Skeletal muscle satellite cell (primary cell): ENCODE results near the gene ATP1A4.
"Not testable (repeated sequence)": the region's sequence is repeated elsewhere in the genome, so short reads cannot be mapped to it uniquely, and the experiment has no call there.

Experiments used
- H3K27me3 ChIP-seq: 2 replicates; pipeline ENCODE4 v1.7.0; 2013; ENCODE audit warnings: low read length; ENCODE audit not compliant: control insufficient read depth, insufficient read depth
- H3K36me3 ChIP-seq: 2 replicates; pipeline ENCODE4 v1.7.0; 2013; ENCODE audit warnings: mild to moderate bottlenecking, control low read depth, low read length; ENCODE audit not compliant: insufficient read depth
- H3K4me1 ChIP-seq: 2 replicates; pipeline ENCODE4 v1.7.0; 2013; ENCODE audit warnings: low read length; ENCODE audit not compliant: control insufficient read depth, insufficient read depth
- H3K4me2 ChIP-seq: 2 replicates; pipeline ENCODE4 v1.7.0; 2013; ENCODE audit warnings: mild to moderate bottlenecking, low read length
- H3K4me3 ChIP-seq: 2 replicates; pipeline ENCODE4 v1.7.0; 2013; ENCODE audit warnings: low read length
- H3K9ac ChIP-seq: 2 replicates; pipeline ENCODE4 v1.7.0; 2013; ENCODE audit warnings: mild to moderate bottlenecking, low read depth, low read length, moderate library complexity
- H3K9me3 ChIP-seq: replicated peaks from 2 replicates; pipeline ENCODE4 v1.7.0; 2013; ENCODE audit warnings: mild to moderate bottlenecking, control low read depth, low read length

ATP1A4 gene

GRCh38 chr1:160125746-160126145 lies 25.7 kb upstream of the ATP1A4 start:
- H3K36me3 ChIP-seq, result no peaks in the 10 kb centered on the region
- H3K9ac ChIP-seq, result peak overlapping the region; percentile 15
- no peaks in the 10 kb centered on the region for H3K9me3 ChIP-seq
- H3K4me3 ChIP-seq, result no peak overlapping the region
- peaks cover 51% of the 10 kb centered on the region for H3K4me1 ChIP-seq
- peaks cover 13% of the 10 kb centered on the region for H3K27me3 ChIP-seq
- H3K4me2 ChIP-seq, result peak overlapping the region; percentile 21

GRCh38 chr1:160126342-160126741 lies 25.1 kb upstream of the ATP1A4 start:
- H3K4me2 ChIP-seq, H3K9me3 ChIP-seq, H3K4me3 ChIP-seq, H3K36me3 ChIP-seq, H3K9ac ChIP-seq: not testable (repeated sequence)
- peaks cover 53% of the 10 kb centered on the region for H3K4me1 ChIP-seq
- H3K27me3 ChIP-seq, result peaks cover 13% of the 10 kb centered on the region

GRCh38 chr1:160127381-160127780 lies 24.0 kb upstream of the ATP1A4 start:
- Histone ChIP-seq H3K4me3 (no peak overlapping the region), H3K9ac (no peak overlapping the region), H3K4me1 (peaks cover 60% of the 10 kb centered on the region), H3K9me3 (no peaks in the 10 kb centered on the region), H3K27me3 (peaks cover 20% of the 10 kb centered on the region), H3K36me3 (no peaks in the 10 kb centered on the region), H3K4me2 (no peak overlapping the region)

- H3K4me2 ChIP-seq, result peak overlapping the region; percentile 19
- H3K9me3 ChIP-seq, result no peaks in the 10 kb centered on the region
- no peaks in the 10 kb centered on the region for H3K36me3 ChIP-seq
- H3K4me3 ChIP-seq, result peak overlapping the region; percentile 5
- H3K4me1 ChIP-seq, result peaks cover 61% of the 10 kb centered on the region
- H3K27me3 ChIP-seq, result peaks cover 26% of the 10 kb centered on the region
- H3K9ac ChIP-seq, result no peak overlapping the region
Measured at GRCh38 chr1:160127865-160128523, 23.4 kb upstream of the ATP1A4 start.

- Histone ChIP-seq H3K9ac (no peak overlapping the region), H3K4me1 (peaks cover 60% of the 10 kb centered on the region), H3K4me3 (no peak overlapping the region)
Measured at GRCh38 chr1:160128636-160129035, 22.8 kb upstream of the ATP1A4 start.

GRCh38 chr1:160129046-160129445 lies 22.4 kb upstream of the ATP1A4 start:
- peaks cover 56% of the 10 kb centered on the region for H3K4me1 ChIP-seq
- peaks cover 34% of the 10 kb centered on the region for H3K27me3 ChIP-seq
- no peaks in the 10 kb centered on the region for H3K36me3 ChIP-seq
- H3K4me3 ChIP-seq, result no peak overlapping the region
- H3K9me3 ChIP-seq, result no peaks in the 10 kb centered on the region
- H3K9ac ChIP-seq, result no peak overlapping the region
- H3K4me2 ChIP-seq, result no peak overlapping the region

More at GRCh38 chr1:160128636-160129035, 22.8 kb upstream of the ATP1A4 start:
- Histone ChIP-seq H3K36me3 (no peaks in the 10 kb centered on the region), H3K4me2 (no peak overlapping the region), H3K9me3 (no peaks in the 10 kb centered on the region), H3K27me3 (peaks cover 33% of the 10 kb centered on the region)

GRCh38 chr1:160129558-160129957 lies 21.8 kb upstream of the ATP1A4 start:
- no peaks in the 10 kb centered on the region for H3K9me3 ChIP-seq
- no peak overlapping the region for H3K9ac ChIP-seq
- no peaks in the 10 kb centered on the region for H3K36me3 ChIP-seq
- peaks cover 51% of the 10 kb centered on the region for H3K4me1 ChIP-seq
- H3K27me3 ChIP-seq, result peaks cover 34% of the 10 kb centered on the region
- no peak overlapping the region for H3K4me3 ChIP-seq
- no peak overlapping the region for H3K4me2 ChIP-seq

- Histone ChIP-seq H3K9me3 (no peaks in the 10 kb centered on the region), H3K36me3 (no peaks in the 10 kb centered on the region), H3K27me3 (peaks cover 38% of the 10 kb centered on the region), H3K4me3 (no peak overlapping the region), H3K9ac (no peak overlapping the region), H3K4me2 (no peak overlapping the region), H3K4me1 (peaks cover 46% of the 10 kb centered on the region)
Measured at GRCh38 chr1:160129966-160130365, 21.4 kb upstream of the ATP1A4 start.

GRCh38 chr1:160130486-160130885 lies 20.9 kb upstream of the ATP1A4 start:
- Histone ChIP-seq H3K9ac (no peak overlapping the region), H3K9me3 (no peaks in the 10 kb centered on the region), H3K4me3 (no peak overlapping the region), H3K27me3 (peaks cover 42% of the 10 kb centered on the region), H3K4me1 (peaks cover 41% of the 10 kb centered on the region), H3K4me2 (no peak overlapping the region), H3K36me3 (no peaks in the 10 kb centered on the region)

GRCh38 chr1:160130939-160131338 lies 20.5 kb upstream of the ATP1A4 start:
- no peaks in the 10 kb centered on the region for H3K9me3 ChIP-seq
- H3K4me3 ChIP-seq, result no peak overlapping the region
- no peaks in the 10 kb centered on the region for H3K36me3 ChIP-seq
- no peak overlapping the region for H3K9ac ChIP-seq
- no peak overlapping the region for H3K4me2 ChIP-seq
- peaks cover 37% of the 10 kb centered on the region for H3K4me1 ChIP-seq
- H3K27me3 ChIP-seq, result peaks cover 47% of the 10 kb centered on the region

- H3K4me1 ChIP-seq, result peaks cover 33% of the 10 kb centered on the region
- H3K9ac ChIP-seq, result no peak overlapping the region
- no peak overlapping the region for H3K4me3 ChIP-seq
- H3K27me3 ChIP-seq, result peaks cover 57% of the 10 kb centered on the region
- no peaks in the 10 kb centered on the region for H3K36me3 ChIP-seq
- no peaks in the 10 kb centered on the region for H3K9me3 ChIP-seq
- peak overlapping the region; percentile 35 for H3K4me2 ChIP-seq
Measured at GRCh38 chr1:160131803-160132565, 19.4 kb upstream of the ATP1A4 start.
